HK-2 (cell line): ENCODE measurements around the gene ABCB7.
"Not testable (repeated sequence)": the region's sequence is repeated elsewhere in the genome, so short reads cannot be mapped to it uniquely, and the experiment has no call there.

Source experiments
- DNase-seq: peaks from one replicate; pipeline ENCODE4 v3.0.0-alpha.2; 2018; ENCODE audit not compliant: unreplicated experiment

Gene ABCB7

GRCh38 chrX:75155827-75156525 lies at the start of gene ABCB7:
Gene ABCB7 (minus strand): TSS chrX:75156283. CDS start chrX:75156272, 11 bp downstream.
- peak; percentile 59 for DNase-seq

GRCh38 chrX:75188415-75189206 lies 32.5 kb upstream of the ABCB7 start:
- DNase-seq: not testable (repeated sequence)

DNA sequence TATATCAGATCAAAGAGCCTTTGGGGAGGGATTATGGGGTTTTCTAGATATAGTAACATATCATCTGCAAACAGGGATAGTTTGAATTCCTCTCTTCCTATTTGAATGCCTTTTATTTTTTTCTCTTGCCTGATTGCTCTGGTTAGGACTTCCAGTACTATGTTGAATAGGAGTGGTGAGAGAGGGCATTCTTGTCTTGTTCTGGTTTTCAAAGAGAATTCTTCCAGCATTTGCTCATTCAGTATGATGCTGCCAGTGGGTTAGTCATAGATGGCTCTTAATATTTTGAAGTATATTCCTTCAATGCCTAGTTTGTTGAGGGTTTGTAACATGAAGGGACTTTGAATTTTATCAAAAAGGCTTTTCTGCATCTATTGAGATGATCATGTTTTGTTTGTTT lies 25.6 kb upstream of the ABCB7 start:
- DNase-seq: no peak

DNA sequence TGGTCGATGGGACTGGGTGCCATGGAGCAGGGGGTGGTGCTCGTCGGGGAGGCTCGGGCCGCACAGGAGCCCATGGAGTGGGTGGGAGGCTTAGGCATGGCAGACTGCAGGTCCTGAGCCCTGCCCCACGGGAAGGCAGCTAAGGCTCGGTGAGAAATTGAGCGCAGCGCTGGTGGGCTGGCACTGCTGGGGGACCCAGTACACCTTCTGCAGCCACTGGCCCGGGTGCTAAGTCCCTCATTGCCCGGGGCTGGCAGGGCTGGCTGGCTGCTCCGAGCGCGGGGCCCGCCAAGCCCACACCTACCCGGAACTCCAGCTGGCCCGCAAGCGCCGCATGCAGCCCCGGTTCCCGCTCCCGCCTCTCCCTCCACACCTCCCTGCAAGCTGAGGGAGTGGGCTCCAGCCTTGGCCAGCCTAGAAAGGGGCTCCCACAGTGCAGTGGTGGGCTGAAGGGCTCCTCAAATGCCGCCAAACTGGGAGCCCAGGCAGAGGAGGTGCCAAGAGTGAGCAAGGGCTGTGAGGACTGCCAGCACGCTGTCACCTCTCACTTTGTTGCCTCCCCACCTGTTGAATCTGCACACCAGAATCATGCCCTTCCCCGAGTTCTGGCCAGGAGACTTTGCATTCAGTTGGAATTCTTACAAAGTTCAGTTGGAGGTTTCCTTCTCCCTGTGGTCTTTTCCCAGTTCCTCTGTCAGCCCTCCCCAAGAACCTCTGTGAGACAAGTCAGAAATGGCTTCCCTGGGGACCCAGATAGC lies 23.6 kb upstream of the ABCB7 start:
- DNase-seq: not testable (repeated sequence)

- DNase-seq: not testable (repeated sequence)
Measured at GRCh38 chrX:75172257-75172890, 16.3 kb upstream of the ABCB7 start.

DNA sequence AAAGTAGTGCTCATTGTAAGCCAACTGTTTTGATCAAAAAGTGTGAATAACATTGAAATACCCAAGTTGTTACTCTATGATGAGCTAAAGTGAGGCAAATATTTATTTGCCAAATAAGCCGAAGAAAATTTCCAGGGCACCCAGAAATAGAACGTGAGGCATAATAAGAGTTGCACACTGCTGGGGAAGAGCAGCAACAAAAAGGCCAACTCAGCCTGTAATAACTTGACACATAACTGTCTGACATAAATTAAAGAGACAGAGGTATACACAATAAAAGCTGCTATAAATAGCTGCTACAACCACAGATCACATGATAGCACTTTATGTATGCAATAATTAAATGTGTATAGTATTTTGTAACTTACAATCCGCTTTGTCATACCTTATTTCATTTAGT lies 2.0 kb upstream of the ABCB7 start:
- no peak for DNase-seq

- DNase-seq: peak; percentile 11
Measured at GRCh38 chrX:75156531-75156945, 455 bp upstream of the ABCB7 start.

DNA sequence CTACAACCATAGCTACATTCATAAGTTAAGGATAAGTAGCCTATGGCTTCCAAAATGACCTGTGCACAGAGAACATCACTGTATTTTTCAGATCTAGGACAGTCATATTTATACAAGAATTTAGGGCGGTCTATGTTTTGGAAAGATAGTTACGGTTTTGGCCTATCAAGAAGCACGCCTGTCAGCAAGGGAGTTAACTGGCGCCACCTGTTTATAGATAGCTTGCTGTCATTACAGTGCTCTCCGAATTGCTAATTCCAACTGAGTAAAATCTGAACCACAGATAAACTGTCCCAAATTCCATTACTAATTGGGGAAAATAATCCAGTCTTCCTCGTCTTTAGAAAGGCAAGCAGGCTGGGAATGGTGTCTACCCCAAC lies 646 bp downstream of the ABCB7 start:
- no peak for DNase-seq

DNA sequence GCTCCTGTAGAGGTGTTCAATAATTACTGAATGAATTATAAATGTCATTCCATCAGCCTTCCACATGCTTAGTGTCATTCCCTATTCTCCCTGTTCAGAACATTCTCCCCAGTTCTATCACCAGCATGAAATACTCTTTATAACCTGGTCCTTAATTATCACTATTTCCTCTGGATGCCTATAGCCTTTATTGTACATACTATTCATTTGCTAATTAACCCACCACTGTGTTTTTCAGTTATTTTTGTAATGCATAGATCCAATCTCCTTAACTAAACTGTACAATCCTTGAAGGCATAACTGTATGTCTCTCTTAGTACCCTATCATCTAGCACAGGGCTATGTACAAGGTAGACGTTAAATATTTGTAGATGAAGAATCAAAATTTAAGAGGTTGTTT lies 1.2 kb downstream of the ABCB7 start:
- DNase-seq: no peak

GRCh38 chrX:75151827-75152592 lies 4.1 kb downstream of the ABCB7 start:
- no peak for DNase-seq

DNA sequence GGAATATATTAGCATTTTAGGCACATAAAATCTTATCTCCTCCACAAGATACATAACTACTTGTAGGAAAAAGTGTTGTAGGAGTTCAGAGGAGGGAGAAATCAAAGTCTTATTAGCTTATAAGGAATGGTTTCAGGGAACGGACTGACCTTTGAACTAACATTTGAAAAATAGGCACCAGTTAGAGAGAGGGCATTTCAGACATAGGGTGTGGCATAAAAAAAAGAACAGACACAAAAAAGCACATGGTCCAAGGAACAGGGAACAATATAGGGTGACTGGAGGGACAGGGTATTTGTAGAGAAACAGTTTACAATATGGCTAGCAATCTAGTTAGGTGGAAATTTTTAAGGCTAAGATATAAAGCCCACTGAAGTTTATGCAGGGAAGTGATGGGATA lies 6.4 kb downstream of the ABCB7 start:
- no peak for DNase-seq

DNA sequence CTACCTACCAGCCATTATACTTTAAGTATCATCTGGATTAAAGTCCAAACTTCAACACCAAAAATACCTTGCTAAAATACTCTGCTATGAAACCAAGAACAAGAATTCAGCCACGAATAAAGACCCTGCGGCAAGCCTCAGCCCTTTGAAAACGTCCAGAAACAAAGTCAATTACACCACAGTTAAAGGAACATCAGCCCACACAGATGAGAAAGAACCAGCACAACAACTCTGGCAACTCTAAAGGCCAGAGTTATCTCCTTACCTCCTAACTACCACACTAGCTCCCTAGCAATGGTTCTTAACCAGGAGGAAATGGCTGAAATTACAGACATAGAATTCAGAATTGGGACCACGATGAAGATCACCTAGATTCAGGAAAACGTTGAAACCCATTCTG lies 23.4 kb downstream of the ABCB7 start:
- DNase-seq: no peak

- no peak for DNase-seq
Measured at GRCh38 chrX:75131973-75132627, 24.0 kb downstream of the ABCB7 start.

DNA sequence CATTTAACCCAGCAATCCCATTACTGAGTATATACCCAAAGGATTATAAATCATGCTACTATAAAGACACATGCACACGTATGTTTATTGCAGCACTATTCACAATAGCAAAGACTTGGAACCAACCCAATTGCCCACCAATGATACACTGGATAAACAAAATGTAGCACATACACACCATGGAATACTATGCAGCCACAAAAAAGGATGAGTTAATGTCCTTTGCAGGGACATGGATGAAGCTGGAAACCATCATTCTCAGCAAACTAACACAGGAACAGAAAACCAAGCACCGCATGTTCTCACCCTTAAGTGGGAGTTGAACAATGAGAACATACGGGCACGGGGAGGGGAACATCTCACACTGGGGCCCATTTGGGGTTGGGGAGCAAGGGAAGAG lies 27.0 kb downstream of the ABCB7 start:
- DNase-seq: not testable (repeated sequence)

DNA sequence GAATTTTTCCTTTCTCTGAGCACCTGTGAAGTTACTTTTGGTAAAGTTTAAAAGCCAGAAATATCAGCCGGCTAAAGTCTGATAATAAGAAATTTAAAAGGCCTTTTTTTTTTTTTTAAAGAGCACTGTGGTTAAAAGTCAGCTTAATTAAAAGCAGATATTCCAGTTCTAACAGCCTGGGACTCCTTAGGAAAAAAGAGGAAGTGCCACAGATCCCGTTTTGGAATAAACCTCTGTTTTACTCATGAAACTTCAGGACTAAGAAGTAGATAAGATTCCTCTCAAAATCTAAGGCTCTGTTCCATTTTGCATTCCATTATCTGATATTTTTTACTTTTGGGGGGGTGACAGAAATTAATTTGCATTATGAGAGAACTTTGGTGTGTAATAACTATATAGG lies 37.8 kb downstream of the ABCB7 start:
- no peak for DNase-seq

- no peak for DNase-seq
Measured at GRCh38 chrX:75115707-75116413, 40.2 kb downstream of the ABCB7 start.

- no peak for DNase-seq
Measured at GRCh38 chrX:75114638-75115037, 41.4 kb downstream of the ABCB7 start.

DNA sequence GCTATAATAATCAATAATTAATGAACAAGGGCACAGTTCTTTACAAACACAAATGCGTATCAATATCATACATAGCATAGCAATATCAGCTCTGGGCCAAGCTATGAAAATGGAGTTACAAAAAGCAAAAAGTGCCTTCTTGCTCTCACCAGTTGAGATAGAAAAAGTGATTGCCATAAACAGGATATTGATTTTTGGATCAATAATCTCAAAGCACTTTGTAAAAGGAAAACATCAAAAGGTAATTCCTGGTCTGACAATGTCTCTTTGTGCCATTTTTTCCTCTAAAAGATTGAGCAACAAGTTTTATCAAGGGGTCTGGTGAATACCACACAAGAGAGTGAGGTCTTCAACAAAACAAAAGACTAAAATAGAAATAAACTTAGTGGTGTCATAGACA lies 42.4 kb downstream of the ABCB7 start:
- no peak for DNase-seq

GRCh38 chrX:75107863-75108509 lies 48.1 kb downstream of the ABCB7 start:
- no peak for DNase-seq

DNA sequence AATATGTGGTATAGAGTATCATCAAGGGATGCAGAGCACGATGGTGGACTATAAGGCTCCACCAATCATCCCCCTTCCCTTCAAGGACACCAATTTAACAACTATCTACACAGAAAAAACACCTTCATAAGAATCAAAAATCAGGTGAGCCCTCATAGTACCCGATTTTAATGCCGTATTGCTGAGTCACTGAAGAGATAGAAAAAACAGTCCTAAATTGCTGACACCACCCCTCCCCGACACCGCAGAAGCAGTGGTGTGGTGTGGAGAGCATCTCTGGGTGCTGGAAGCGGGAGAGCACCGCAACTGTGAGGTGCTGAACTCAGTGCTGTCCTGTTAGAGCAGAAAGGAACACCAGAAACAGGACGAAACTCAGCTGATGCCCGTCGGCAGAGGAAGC lies 49.3 kb downstream of the ABCB7 start:
- no peak for DNase-seq
